ENCODE measurements around the gene NTSR1. TPM values are rescaled to one million over a fixed set of nuclear protein-coding genes. Genes with fewer than 3 reads are reported as not detected.

NTSR1 gene
- total and polyA plus RNA-seq, 2 experiments from 2014 or later: 0.15 to 1.4 TPM

DNA sequence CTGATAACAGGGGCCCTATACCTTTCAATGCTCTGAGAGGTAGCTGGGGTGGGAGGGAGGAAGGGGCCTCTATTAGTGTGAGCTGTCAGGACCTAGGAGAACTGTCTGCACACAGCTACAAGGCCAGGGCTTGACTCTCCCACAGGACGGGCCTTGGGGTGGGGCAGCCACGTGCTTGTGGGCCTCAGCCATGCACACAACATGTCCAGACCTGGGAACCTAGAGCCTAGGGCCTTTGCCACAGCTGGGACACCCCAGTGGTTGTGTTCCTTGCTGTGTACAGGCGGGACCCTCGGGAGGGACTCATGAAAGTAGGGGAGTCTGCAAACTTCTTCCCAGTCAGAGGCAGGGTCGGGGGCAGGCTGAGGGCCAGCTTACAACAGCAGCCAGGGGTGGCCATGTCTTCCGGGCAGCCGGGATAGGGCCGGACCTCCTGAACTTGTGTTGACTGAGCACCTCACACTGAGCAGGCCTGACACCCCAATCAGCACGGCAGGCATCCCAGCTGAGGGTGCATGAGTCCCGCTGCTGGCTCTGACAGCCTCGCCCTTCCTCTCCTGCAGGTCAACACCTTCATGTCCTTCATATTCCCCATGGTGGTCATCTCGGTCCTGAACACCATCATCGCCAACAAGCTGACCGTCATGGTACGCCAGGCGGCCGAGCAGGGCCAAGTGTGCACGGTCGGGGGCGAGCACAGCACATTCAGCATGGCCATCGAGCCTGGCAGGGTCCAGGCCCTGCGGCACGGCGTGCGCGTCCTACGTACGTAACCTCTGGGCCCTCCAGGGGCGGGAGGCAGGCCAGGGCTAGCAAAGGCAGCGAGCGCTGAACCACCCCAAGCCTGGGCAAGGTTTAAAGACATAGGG, 45.7 kb downstream of the NTSR1 start (continued):
- TF ChIP-seq ZNF462 (CRISPR knock-in tag; IDR thresholded peaks at IDR 0.05) (no peak), EZH2 (IDR thresholded peaks at IDR 0.05; ENCODE audit: low read depth, unreplicated experiment) (no peak), CTCF (conservative IDR thresholded peaks at IDR 0.05; ENCODE audit: low read depth in 2 of 2) (no peak), EZH2phosphoT487 (IDR thresholded peaks at IDR 0.05; ENCODE audit: unreplicated experiment) (no peak), NANOG (IDR thresholded peaks at IDR 0.05; ENCODE audit: borderline replicate concordance) (no peak), STAT1 (IDR thresholded peaks at IDR 0.05; ENCODE audit: unreplicated experiment) (no peak), REST (IDR thresholded peaks at IDR 0.05; ENCODE audit: unreplicated experiment) (no peak)

All from GM23338 (cell line).